HG02759 (cell line): ENCODE data around the gene UQCRC1.

Source experiments
- ATAC-seq: cut with Tn5 transposase; IDR thresholded peaks from one replicate; pipeline ENCODE4 v1.9.1; 2021; ENCODE audit warnings: mild to moderate bottlenecking, moderate library complexity; ENCODE audit not compliant: unreplicated experiment

The UQCRC1 gene

GRCh38 chr3:48575366-48575765 is 34.1 kb downstream of the UQCRC1 start:
- no peak for ATAC-seq

- ATAC-seq = no peak
These were observed 35.4 kb downstream of the UQCRC1 start for GRCh38 chr3:48573973-48574585.

GRCh38 chr3:48572517-48572916 is 36.9 kb downstream of the UQCRC1 start:
- no peak for ATAC-seq

- no peak for ATAC-seq
These were observed 37.5 kb downstream of the UQCRC1 start for GRCh38 chr3:48571938-48572337.

DNA sequence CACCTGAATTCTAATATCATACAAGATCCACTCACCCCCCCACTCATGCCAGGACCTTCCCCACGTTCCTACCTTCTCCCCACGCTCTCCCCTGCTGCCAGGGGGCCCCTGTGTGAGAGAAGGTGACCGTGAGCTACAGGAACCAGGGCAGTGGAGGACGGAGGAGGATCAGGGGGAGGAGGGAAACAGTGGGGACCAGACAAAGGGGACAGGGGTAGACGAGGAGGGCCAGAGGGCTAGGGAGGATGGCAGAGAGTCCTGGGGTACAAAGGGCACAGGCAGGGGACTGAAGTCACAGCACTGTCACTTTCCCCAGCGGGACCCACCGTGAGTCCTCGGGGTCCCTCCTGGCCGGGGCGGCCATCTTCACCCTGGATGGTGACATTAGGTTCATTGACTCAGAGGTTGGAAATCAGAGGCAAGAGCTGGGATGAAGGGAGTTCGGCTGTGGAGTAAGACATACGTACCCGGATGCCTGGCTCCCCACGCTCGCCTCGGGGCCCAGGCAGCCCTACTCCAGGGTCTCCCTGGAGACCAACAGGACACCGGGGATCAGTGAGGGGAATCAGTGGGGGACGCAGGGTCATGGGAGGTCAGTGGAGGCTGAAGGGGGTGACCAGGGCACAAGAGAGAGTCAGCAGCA is 39.5 kb downstream of the UQCRC1 start:
- ATAC-seq = no peak

DNA sequence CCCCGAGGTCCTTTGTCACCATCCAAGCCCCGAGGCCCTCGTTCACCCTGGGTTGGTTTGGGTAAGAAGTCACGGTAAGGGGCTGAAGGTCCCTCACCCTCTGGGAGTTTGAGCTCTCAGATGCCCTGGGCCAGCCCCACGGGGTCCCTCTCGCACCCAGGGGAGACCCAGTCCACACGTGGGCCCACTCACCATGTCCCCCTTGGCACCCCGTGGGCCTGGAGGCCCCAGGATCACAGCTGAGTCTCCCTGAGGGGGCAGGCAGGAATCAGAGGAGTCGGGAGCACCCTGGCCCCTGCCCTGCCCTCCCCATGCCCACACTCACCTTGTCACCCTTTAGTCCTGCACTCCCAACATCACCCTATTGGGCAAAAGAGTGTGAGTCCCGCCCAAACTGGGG is 40.0 kb downstream of the UQCRC1 start:
- no peak for ATAC-seq

DNA sequence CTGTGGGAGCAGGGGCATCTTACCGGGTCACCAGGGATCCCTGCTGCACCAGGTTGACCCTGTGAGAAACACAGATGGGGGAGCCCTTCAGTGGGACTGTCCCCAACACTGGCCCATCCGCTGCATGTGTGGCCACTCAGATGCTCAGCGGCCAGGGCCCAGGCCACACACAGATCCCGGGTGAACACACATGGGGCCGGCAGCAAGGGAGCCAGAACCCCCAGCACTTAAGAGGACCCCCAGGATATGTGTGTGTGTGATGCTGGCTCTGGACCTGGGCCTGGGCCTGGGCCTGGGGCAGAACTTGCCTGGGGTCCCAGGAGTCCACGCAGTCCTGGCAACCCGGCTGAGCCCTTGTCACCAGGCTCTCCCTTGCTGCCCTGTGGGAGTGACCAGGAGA is 41.0 kb downstream of the UQCRC1 start:
- ATAC-seq = no peak

DNA sequence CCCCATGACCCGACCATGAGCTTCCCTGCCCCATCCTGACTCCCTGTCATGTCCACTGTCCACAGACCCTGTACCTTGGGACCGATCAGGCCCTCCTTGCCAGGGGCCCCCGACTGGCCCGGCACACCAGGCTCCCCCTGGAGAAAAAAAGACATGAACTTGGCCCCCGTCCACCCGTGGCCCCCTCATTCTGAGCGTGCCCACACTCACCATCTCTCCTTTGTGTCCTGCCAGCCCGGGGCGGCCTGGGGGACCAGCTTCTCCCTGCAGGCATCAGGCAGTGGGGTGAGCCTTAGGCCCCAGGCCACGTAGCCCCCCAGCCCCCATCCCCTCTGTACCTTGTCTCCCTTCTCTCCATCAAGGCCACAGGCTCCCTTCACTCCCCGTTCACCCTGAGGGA is 41.9 kb downstream of the UQCRC1 start:
- ATAC-seq = no peak

DNA sequence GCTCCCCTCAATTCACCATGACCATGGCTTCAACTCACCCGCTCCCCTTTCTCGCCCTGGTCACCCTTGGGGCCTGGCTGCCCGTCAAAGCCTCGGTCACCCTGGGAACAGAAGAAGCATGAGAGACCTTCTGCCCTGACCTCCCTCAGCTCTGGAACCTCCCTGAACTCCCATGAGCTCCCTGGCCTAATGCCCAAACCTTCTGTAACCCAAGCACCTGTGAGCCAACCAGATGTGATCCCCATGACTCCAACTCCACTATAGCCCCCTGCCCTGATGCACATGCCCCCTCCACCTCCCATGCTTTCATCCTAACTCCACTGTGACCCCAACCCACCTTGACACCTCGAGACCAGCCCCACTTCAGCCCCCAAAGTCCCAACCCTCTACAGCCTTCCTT is 42.4 kb downstream of the UQCRC1 start:
- ATAC-seq = no peak

DNA sequence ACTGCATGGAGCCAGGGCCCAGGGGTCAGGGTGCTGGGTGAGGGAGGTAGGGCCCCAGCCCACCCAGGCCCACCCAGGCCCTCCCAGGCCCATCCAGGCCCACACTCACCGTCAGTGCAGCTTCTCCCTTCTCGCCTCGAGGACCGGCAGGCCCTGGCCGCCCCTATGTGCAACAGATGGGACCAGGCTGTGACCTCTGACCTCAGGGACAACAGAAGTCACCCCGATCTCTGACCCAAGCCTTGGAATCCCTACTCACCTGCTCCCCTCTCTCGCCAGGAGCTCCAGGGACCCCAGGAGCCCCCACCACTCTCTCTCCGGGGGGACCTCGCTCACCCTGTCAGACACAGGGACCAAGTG is 43.1 kb downstream of the UQCRC1 start:
- ATAC-seq = no peak

DNA sequence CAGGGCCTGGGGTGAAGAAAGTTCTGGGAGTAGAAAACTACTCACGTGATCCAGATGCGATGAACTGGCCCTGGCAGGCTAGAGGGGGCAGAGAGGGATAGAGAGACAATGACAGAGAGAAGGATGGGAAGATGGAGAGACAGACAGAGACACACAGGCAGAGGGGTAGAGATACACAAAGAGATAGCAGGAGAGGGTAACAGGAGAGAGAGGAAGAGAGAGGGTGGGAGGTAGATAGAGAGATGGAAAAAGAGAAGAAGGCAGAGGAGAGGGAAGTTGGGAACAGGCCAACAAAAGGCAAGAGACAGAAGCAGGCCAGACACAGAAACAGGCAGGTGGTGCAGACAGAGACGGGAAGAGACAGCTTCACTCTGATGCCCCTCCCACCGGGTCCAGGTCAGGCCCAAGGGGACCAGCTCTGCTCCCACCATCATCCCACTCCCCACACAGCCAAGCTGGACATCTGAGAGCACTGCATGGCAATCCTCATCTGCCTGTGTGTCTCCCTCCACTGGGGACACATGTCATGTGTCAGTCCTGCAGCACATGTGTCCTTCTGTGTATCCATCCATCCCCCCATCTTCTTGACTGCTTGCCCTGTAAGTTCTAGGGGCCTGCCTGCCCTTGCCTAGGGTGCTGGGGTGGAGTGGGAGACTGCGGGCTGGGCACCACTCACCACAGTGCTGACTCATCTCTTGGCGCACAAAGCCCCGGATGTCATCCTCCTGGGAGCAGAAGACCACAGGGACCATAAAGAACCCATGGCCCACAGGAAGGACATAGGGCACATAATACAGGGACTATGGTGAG is 43.6 kb downstream of the UQCRC1 start:
- no peak for ATAC-seq

DNA sequence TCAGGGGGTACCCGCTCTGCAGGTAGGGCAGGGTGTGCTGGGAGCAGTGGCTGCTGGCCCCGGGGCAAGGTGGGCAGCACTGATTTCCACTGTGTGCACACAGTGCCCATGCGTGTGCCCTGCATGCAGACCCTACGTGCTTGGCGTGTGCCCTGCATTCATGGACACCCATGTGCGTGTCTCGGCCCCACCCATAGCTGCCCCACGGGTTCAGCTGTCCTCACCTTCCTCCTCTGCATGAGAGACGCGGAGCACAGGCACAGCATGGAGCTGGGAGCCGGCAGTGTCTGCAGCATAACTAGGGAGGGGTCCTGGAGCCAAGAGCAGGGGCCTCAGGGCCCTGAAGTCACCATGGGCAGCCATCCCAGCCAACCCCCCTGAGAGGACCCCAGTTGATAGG is 44.3 kb downstream of the UQCRC1 start:
- ATAC-seq = no peak

DNA sequence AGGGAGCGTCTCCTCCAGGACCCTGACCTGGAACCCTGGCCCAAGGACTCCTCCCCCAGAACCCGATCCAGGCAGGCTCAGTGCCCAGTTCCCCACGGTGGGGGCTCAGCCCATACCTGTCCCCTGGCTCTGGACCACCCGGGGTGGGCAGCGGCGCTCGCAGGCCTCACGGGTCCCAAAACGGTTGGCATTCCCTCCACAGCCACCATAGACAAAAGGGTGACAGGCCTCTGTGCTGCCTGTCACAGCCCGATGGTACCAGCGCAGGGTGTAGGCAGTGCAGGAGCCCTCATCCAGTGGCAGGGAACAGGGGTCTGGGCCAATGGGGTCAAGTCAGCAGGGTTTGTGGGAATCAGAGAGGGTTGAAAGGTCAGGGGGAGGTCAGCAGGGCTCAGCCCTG is 44.8 kb downstream of the UQCRC1 start:
- no peak for ATAC-seq

- ATAC-seq = no peak
These were observed 45.4 kb downstream of the UQCRC1 start for GRCh38 chr3:48564022-48564421.

DNA sequence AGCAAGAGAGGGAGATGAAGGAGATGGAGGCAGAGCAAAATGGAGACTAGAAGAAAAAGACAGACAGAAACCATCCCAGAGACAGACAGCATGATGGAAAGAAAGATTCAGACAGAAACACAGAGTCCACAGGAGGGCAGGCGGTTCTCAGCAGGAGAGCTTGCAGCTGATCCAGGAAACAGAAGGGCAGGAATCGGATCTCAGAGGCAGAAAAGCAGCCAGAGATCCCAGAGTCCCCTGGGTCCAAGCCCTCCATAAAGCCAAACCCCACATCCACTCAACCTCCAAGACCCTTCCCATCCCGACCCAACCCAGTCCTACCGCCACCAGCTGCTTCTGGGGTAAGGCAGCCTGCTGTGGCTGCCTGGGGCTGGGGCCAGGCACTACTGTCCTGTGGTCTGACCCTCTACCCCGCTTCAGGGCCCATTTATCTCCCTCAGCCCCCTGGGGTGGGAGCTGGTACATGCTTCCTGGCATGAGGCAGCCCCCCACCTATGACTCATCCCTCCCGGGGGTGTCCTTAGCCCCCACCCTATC is 46.0 kb downstream of the UQCRC1 start, which contains the start of gene UCN2:
Gene UCN2, minus strand, starts transcription at position 400 of the 537 bp plus-strand sequence. CDS start 657 bp downstream, outside the sequence.
- no peak for ATAC-seq

- no peak for ATAC-seq
These were observed 46.9 kb downstream of the UQCRC1 start for GRCh38 chr3:48562367-48563095.

DNA sequence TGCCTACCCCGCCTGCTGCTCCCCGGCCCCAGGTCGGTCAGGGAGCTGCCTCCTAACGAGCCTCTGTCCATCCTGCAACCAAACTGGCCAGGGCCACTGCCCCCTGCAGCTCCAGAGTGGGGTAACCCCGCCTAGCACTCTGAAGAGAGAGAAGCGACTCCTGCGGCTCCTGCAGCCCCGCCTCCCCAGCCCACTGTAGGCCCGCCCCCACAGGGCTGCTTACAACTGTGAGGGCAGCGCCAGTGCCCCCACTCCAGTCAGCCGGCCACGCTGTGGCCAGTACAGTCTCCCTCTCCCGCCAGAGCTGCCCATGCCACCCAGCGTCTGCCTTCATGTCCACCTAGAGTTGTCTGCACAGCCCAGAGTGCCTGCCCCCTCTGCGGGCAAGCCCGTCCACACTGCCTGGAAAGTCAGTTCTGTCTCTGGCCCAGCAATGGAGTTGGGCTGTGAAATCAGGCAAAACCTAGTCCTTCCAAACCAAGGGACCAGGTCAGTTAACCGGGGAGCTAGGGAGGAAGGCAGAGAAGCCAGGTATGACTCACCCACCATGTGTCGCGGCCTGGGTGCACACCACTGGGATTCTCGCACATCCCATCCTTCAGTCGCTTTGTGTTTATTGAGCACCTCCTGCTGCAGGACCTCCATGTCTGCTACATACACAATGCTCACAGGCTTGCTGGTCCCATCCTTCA is 48.3 kb downstream of the UQCRC1 start:
- no peak for ATAC-seq

DNA sequence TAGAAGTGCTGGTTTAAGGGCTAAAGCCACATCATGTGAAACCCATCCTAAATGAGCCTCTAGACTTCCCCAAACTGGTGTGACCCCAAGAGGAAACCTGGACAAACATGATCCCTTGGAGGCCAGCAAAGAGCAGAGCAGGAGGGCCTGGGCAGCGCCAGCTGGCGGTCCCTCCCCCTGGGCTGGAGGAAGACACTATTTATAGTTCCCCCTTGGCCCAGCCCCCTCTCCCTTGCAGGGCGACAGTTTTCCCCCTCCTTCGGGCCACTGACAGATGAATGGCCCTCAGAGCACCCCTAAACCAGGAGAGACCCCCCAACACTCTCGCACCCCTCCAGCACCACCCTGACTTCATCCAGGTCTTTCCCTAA is 48.8 kb downstream of the UQCRC1 start:
- ATAC-seq = no peak

DNA sequence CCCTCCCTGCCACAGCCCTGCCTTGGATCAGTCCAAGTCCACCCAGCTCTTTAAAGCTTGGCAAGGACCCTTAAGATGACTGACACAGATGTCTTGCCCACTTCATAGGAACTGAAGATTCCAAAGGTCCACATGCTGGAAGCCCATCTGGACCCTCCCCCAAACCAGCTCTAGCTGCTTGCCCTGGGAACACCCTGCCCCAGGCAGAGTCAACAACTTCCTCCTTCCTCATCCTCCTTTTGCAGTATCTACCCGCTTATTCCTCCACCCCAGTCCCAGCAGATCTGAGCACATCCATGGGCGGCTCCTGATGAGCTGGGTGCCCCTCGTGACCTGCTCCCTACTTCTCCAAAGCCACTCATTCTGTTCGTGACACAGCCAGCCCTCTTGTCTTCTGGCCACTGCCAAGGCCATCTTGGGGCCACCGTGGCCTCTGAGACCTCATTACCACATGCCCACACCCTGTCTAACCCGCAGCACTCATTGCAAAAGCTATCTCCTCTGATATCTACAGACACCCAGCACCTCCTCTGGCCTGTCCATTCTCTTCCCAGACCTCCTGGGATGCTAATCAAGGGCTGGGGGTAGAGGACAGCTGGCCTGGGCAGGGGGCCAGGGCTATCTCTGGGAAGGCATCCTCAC is 50.8 kb downstream of the UQCRC1 start:
- ATAC-seq = no peak
